Smooth muscle cell (in vitro differentiated cells): ENCODE measurements around the gene ZNF679. TPM values are rescaled to one million over a fixed set of nuclear protein-coding genes. Genes with fewer than 3 reads are reported as not detected.
"Not testable (repeated sequence)": the region's sequence is repeated elsewhere in the genome, so short reads cannot be mapped to it uniquely, and the experiment has no call there.

Source experiments
- DNase-seq: peaks from one replicate; lab custom pipeline; 2025; ENCODE audit not compliant: unreplicated experiment; lab: John Stamatoyannopoulos, UW
- H2AFZ ChIP-seq: fragments of 200-600 bp; sonication (generic); 2 replicates; pipeline ENCODE4 v1.6.0; 2016; ENCODE audit warnings: antibody characterized with exemption, low read depth, mild to moderate bottlenecking
- H3F3A ChIP-seq: fragments of 200-600 bp; sonication (generic); 2 replicates; pipeline ENCODE4 v1.6.0; 2017; ENCODE audit warnings: antibody characterized with exemption, low read depth
- H3K27ac ChIP-seq: fragments of 200-600 bp; sonication (generic); 2 replicates; pipeline ENCODE4 v1.5.1; 2016; ENCODE audit warnings: low read depth, mild to moderate bottlenecking
- H3K27me3 ChIP-seq: fragments of 200-600 bp; sonication (generic); 2 replicates; pipeline ENCODE4 v1.6.1; 2016; ENCODE audit warnings: low read depth, mild to moderate bottlenecking
- H3K36me3 ChIP-seq: fragments of 200-600 bp; sonication (generic); 2 replicates; pipeline ENCODE4 v1.5.1; 2016; ENCODE audit warnings: low read depth
- H3K4me1 ChIP-seq: fragments of 200-600 bp; sonication (generic); 2 replicates; pipeline ENCODE4 v1.5.1; 2016; ENCODE audit warnings: low read depth
- H3K4me2 ChIP-seq: fragments of 200-600 bp; sonication (generic); 2 replicates; pipeline ENCODE4 v1.6.0; 2016; ENCODE audit warnings: mild to moderate bottlenecking
- H3K4me3 ChIP-seq: fragments of 200-600 bp; sonication (generic); 2 replicates; pipeline ENCODE4 v1.5.1; 2016; ENCODE audit warnings: mild to moderate bottlenecking
- H3K79me2 ChIP-seq: fragments of 200-600 bp; sonication (generic); 2 replicates; pipeline ENCODE4 v1.6.0; 2016; ENCODE audit warnings: low read depth, mild to moderate bottlenecking
- H3K9ac ChIP-seq: fragments of 200-600 bp; sonication (generic); 2 replicates; pipeline ENCODE4 v1.6.0; 2016; ENCODE audit warnings: low read depth
- H3K9me3 ChIP-seq: fragments of 200-600 bp; sonication (generic); replicated peaks from 2 replicates; pipeline ENCODE4 v1.5.1; 2016; ENCODE audit warnings: low read depth
- H4K20me1 ChIP-seq: fragments of 200-600 bp; sonication (generic); 2 replicates; pipeline ENCODE4 v1.6.0; 2016; ENCODE audit warnings: low read depth
- WGBS: methylation state at CpG from one replicate; pipeline ENCODE4 v1.1.7; 2016; ENCODE audit warnings: low lambda C conversion rate; 5-methylcytosine and 5-hydroxymethylcytosine counted together
- polyA plus RNA-seq: library from polyadenylated mRNA; unstranded; fragments of >200 nt; fragmentation: Nextera tagmentation; extraction: Ambion mirVana; gene quantifications from 2 replicates; pipeline ENCODE4 v1.2.1, GENCODE V29; 2016
- total RNA-seq: library from RNA; depleted of rRNA; stranded (reverse); fragments of >200 nt; gene quantifications from 2 replicates; pipeline ENCODE4 v1.2.3, GENCODE V29; 2014
- TF ChIP-seq, protein P1 (sequence below): fragments of 200-600 bp; sonication (generic); IDR thresholded peaks from 2 replicates; pipeline ENCODE4 v1.5.1; 2017; ENCODE audit warnings: borderline replicate concordance, mild to moderate bottlenecking, antibody characterized with exemption; ENCODE audit not compliant: insufficient read depth, poor library complexity, severe bottlenecking

Gene ZNF679
- total and polyA plus RNA-seq, 2 experiments from 2014 or later: not detected

DNA sequence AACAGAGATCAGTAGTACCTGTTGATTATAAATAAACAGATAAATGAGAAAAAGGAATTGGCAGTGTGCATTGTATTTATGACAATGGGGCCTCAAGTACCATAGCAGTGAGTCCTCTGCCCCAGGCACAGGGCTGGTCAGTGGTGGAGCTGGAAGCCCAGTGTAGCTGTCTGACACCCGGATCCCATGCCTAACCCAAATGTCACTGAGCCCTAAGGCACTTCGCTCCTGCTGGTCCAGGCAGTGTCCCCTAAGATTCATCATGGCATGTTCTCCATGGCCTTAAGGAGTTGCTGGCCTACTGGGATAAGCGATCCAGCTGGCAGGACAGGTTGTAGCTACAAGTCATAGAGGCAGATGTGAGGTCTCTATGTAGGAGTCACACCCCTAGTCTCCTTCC lies 82.2 kb downstream of the ZNF679 start:
- no peaks in the 10 kb centered on the region for H3K9me3 ChIP-seq
- no peaks in the 10 kb centered on the region for H3K79me2 ChIP-seq
- H3K4me2 ChIP-seq: no peak overlapping the region
- no peaks in the 10 kb centered on the region for H3K27me3 ChIP-seq
- TF ChIP-seq, protein P1, sequence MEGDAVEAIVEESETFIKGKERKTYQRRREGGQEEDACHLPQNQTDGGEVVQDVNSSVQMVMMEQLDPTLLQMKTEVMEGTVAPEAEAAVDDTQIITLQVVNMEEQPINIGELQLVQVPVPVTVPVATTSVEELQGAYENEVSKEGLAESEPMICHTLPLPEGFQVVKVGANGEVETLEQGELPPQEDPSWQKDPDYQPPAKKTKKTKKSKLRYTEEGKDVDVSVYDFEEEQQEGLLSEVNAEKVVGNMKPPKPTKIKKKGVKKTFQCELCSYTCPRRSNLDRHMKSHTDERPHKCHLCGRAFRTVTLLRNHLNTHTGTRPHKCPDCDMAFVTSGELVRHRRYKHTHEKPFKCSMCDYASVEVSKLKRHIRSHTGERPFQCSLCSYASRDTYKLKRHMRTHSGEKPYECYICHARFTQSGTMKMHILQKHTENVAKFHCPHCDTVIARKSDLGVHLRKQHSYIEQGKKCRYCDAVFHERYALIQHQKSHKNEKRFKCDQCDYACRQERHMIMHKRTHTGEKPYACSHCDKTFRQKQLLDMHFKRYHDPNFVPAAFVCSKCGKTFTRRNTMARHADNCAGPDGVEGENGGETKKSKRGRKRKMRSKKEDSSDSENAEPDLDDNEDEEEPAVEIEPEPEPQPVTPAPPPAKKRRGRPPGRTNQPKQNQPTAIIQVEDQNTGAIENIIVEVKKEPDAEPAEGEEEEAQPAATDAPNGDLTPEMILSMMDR: no peak
- no peak overlapping the region for H2AFZ ChIP-seq
- no peaks in the 10 kb centered on the region for H3K4me1 ChIP-seq
- H3F3A ChIP-seq: no peaks in the 10 kb centered on the region
- 68% methylated on average over 3 of the region's 3 CpGs for WGBS
- H3K36me3 ChIP-seq: no peaks in the 10 kb centered on the region
- H3K9ac ChIP-seq: no peak overlapping the region
- H3K27ac ChIP-seq: no peak overlapping the region
- no peaks in the 10 kb centered on the region for H4K20me1 ChIP-seq
- no peak overlapping the region for H3K4me3 ChIP-seq
- no peak for DNase-seq

DNA sequence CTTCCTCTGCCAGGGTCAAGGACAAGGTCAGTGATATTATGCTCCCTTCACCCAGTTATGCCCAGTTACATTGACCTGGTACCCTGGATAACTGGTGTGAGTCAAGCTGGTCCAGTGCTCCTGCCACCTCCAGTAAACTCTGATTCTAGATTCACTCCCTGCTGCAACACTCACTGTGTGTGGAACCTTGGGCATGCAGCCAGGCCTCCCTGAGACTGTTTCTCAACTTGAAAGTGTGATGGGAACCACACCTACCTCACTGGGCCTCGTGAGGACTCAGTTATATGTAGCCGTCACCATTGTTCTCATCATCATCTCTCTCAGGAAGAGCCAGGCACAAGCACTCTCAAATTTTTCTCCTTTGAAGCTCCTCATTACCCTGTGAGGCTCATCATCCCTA lies 84.6 kb downstream of the ZNF679 start:
- Histone ChIP-seq H3F3A (no peaks in the 10 kb centered on the region), H3K4me2 (no peak overlapping the region), H4K20me1 (no peaks in the 10 kb centered on the region), H3K36me3 (no peaks in the 10 kb centered on the region), H3K4me1 (no peaks in the 10 kb centered on the region), H3K4me3 (no peak overlapping the region), H3K79me2 (no peaks in the 10 kb centered on the region), H3K9ac (no peak overlapping the region), H3K27me3 (no peaks in the 10 kb centered on the region), H2AFZ (no peak overlapping the region), H3K27ac (no peak overlapping the region), H3K9me3 (peaks cover 5% of the 10 kb centered on the region)
- 48% methylated on average over 2 of the region's 2 CpGs for WGBS
- no peak for DNase-seq
- TF ChIP-seq, protein P1: no peak

DNA sequence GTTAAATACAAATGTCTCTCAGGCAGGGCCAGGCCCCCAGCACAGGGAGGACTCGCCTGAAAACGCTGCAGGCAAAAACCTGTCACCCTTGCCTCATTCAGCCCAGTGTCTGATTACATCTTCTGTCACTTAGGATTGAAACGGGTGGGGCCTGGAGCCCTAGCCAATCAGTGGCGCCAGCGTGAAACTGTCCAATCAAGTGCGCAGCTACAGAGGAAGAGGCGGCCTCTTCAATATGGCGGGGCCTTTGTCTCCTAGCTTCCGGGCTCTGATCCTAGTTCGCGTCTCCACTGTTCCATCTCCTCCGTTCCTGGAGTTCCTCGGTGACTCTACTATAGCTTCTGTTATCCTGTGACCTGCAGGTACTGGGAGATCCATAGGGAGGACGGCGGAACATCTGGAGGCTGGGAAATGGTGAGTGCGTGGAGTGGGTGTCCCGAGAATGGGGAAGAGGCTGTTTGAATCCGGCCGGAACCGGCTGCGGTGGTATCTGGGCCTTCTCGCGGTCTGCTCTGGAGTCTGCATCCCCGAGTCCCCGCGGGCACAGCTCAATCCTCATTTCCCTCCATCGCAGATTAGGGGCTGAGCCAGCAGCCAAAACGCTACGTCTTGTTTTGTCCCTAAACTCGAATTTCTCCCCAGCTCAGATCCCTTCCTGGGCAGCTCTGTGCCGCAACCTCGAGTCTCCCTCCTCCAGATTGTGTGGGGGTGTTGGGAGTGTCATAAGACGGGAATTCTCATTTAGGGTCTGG lies 85.6 kb downstream of the ZNF679 start, which contains the start of gene ZNF736:
ZNF736 (plus strand) TSS at position 222 of the 752 bp plus-strand sequence; CDS start at position 412, 190 bp downstream.
- H3K4me3 ChIP-seq: no peak within 1 kb of the TSS
- no peaks in the 10 kb centered on the region for H3K27me3 ChIP-seq
- no peak within 1 kb of the TSS for H3K4me2 ChIP-seq
- no peak within 1 kb of the TSS for H2AFZ ChIP-seq
- no peaks in the 10 kb centered on the region for H3F3A ChIP-seq
- 84% methylated on average over 33 of the region's 33 CpGs for WGBS
- H3K27ac ChIP-seq: no peak within 1 kb of the TSS
- peaks cover 5% of the 10 kb centered on the region for H3K9me3 ChIP-seq
- no peak for DNase-seq
- H3K36me3 ChIP-seq: no peaks in the 10 kb centered on the region
- TF ChIP-seq, protein P1: no peak
- H3K79me2 ChIP-seq: no peaks in the 10 kb centered on the region
- H3K4me1 ChIP-seq: no peaks in the 10 kb centered on the region
- H4K20me1 ChIP-seq: no peaks in the 10 kb centered on the region
- no peak within 1 kb of the TSS for H3K9ac ChIP-seq

DNA sequence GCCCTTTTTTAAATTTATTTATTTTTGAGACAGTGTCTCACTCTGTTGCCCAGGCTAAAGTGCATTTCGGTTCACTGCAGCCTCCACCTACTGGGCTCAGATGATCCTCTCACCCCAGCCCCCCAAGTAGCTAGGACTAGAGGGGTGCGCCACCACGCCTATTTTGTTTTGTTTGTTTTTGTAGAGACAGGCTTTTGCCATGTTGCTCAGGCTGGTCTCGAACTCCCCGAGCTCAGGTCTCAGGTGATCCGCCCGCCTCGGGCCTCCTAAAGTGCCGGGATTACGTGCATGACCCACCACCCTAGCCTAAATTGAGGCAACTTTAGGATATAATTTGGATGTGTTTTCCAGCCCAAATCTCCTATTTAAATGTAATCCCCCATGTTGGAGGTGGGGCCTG lies 86.3 kb downstream of the ZNF679 start:
- Histone ChIP-seq H3K4me3 (no peak overlapping the region), H3K9me3 (peaks cover 5% of the 10 kb centered on the region), H3K79me2 (no peaks in the 10 kb centered on the region), H3K9ac (no peak overlapping the region), H2AFZ (no peak overlapping the region), H3K36me3 (no peaks in the 10 kb centered on the region), H3K4me2 (no peak overlapping the region), H3F3A (no peaks in the 10 kb centered on the region), H3K27ac (no peak overlapping the region), H3K27me3 (no peaks in the 10 kb centered on the region), H3K4me1 (no peaks in the 10 kb centered on the region), H4K20me1 (no peaks in the 10 kb centered on the region)
- TF ChIP-seq, protein P1: no peak
- WGBS: 90% methylated on average over 10 of the region's 10 CpGs
- no peak for DNase-seq

DNA sequence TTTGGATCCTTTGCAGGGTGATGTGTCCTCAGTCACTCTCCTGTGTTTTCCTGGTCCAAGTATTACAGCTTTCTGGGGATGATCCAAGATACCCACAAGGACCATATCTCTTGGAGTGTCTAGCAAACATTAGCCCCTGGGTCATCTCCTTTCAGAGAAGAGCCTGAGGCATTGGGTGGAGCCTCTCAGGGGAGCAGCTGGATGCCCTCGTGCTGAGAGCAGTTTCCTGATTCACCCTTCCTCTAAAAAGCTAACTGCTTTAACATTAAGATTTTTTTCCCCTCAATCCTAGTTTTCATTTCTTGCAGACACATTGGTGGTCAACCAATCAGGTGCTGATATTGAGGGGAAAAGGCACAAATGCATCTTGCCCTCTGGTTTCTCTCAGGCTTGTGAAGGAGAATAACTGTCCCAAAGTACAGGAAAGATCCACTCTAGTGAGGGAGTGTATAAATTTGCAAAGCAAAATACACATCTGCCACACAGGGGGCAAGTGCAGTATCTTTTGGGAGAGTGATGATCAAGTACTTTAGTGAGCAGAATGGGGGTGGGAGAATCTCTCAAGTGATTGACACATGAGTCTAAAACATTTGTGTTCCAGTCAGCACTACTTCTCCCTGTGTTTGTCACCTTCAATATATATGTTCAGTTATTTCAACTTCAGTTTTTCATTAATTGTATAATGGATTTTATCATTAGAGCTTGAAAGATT lies 87.9 kb downstream of the ZNF679 start:
- H3K79me2 ChIP-seq, H3K4me2 ChIP-seq, H3K27ac ChIP-seq, H3K9me3 ChIP-seq, H4K20me1 ChIP-seq, H3F3A ChIP-seq, H2AFZ ChIP-seq, DNase-seq, H3K4me3 ChIP-seq, H3K4me1 ChIP-seq, H3K27me3 ChIP-seq, H3K9ac ChIP-seq, H3K36me3 ChIP-seq: not testable (repeated sequence)
- WGBS: 56% methylated on average over 1 of the region's 1 CpG
